IPS-20b (cell line): ENCODE data around the gene CAMSAP2.

Experiments
- H3K27ac ChIP-seq: one replicate; pipeline ENCODE4 v1.5.1; 2013; ENCODE audit warnings: low read length
- H3K27me3 ChIP-seq: 2 replicates; pipeline ENCODE4 v1.6.1; 2013; ENCODE audit warnings: mild to moderate bottlenecking, low read length, inconsistent platforms; ENCODE audit not compliant: insufficient read depth
- H3K36me3 ChIP-seq: 2 replicates; pipeline ENCODE4 v1.6.1; 2013; ENCODE audit warnings: low read depth, mild to moderate bottlenecking, inconsistent platforms, low read length, moderate library complexity; ENCODE audit not compliant: insufficient read depth
- H3K4me1 ChIP-seq: 2 replicates; pipeline ENCODE4 v1.6.1; 2013; ENCODE audit warnings: mild to moderate bottlenecking, control low read depth, inconsistent platforms, low read length, moderate library complexity; ENCODE audit not compliant: insufficient read depth
- H3K4me3 ChIP-seq: 2 replicates; pipeline ENCODE4 v1.5.1; 2013; ENCODE audit warnings: mild to moderate bottlenecking, low read length, inconsistent platforms
- H3K9ac ChIP-seq: 2 replicates; pipeline ENCODE4 v1.6.1; 2013; ENCODE audit warnings: low read depth, mild to moderate bottlenecking, inconsistent platforms, low read length, moderate library complexity
- H3K9me3 ChIP-seq: 2 replicates; pipeline ENCODE4 v1.6.1; 2013; ENCODE audit warnings: mild to moderate bottlenecking, low read depth, low read length, inconsistent platforms; ENCODE audit not compliant: insufficient read depth

CAMSAP2 gene

GRCh38 chr1:200905411-200906052 lies 166.8 kb downstream of the CAMSAP2 start:
- Histone ChIP-seq H3K27me3 (no peaks in the 10 kb centered on the region), H3K4me3 (no peak overlapping the region), H3K27ac (no peak overlapping the region), H3K9ac (no peak overlapping the region), H3K36me3 (peaks cover 88% of the 10 kb centered on the region), H3K4me1 (no peaks in the 10 kb centered on the region), H3K9me3 (no peaks in the 10 kb centered on the region)

GRCh38 chr1:200906491-200906890 lies 167.8 kb downstream of the CAMSAP2 start:
- Histone ChIP-seq H3K27ac (no peak overlapping the region), H3K4me3 (no peak overlapping the region), H3K4me1 (no peaks in the 10 kb centered on the region), H3K36me3 (peaks cover 88% of the 10 kb centered on the region), H3K27me3 (no peaks in the 10 kb centered on the region), H3K9me3 (no peaks in the 10 kb centered on the region), H3K9ac (no peak overlapping the region)

DNA sequence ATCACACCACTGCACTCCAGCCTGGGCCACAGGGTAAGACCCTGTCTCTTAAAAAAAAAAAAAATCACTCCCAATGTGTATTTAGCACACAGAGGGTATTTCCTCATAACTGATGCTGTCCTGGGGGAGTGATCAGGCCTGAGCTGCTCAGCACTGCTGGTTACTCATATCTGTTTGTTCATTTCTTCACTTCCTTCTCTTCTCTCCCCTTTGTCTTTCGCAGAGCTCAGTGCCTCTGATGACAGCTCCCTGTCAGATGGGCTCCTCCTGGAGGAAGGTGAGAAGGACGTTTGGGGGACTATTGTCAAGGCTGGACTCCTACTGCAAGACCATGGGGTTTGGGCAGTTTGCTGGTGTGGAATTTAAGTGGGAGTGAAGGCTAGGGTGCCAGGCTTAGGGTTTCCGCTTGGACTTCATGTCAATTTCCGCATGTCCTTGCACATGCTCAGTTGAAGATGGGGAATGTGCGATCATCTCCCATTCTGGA lies 169.0 kb downstream of the CAMSAP2 start:
- Histone ChIP-seq H3K27me3 (no peaks in the 10 kb centered on the region), H3K9me3 (no peaks in the 10 kb centered on the region), H3K9ac (no peak overlapping the region), H3K36me3 (peaks cover 85% of the 10 kb centered on the region), H3K27ac (no peak overlapping the region), H3K4me1 (no peaks in the 10 kb centered on the region), H3K4me3 (no peak overlapping the region)

DNA sequence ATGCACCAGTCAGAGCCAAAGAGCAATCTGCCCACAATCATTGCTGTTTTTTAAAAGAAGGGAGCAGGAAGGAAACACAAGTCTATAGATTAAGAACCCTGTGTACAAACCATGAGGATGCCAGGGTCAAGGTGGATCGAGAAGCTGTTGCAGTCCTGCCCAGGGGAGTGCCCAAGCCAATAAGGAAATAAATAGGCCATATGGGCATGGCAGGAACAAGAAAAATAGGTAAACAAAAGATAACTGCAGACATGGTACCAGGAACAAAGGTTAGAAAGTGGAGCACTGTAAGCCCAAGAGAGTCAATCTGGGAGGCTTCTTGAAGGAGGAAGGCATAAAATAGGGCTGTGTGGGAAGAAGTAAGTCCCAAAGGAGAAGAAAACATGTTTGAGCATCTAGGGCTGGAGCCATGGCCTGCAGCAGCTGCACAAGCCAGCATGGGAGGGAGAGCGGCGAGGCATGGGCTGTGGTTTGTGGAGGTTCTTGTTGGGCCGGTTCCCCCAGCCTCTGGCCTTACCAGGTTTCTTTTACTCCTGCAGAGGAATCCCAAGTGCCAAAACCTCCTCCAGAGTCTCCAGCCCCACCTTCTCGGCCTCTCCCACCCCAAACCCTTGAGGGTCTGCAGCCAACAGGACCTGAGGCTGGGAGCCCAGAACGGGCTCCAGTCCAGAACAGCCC lies 169.6 kb downstream of the CAMSAP2 start:
- Histone ChIP-seq H3K36me3 (peaks cover 86% of the 10 kb centered on the region), H3K27ac (no peak overlapping the region), H3K4me3 (no peak overlapping the region), H3K27me3 (no peaks in the 10 kb centered on the region), H3K9ac (no peak overlapping the region), H3K4me1 (no peaks in the 10 kb centered on the region), H3K9me3 (no peaks in the 10 kb centered on the region)

- no peaks in the 10 kb centered on the region for H3K4me1 ChIP-seq
- H3K9ac ChIP-seq, result no peak overlapping the region
- H3K27me3 ChIP-seq, result no peaks in the 10 kb centered on the region
- H3K9me3 ChIP-seq, result no peaks in the 10 kb centered on the region
- H3K4me3 ChIP-seq, result no peak overlapping the region
- peaks cover 87% of the 10 kb centered on the region for H3K36me3 ChIP-seq
- H3K27ac ChIP-seq, result no peak overlapping the region
Observed at GRCh38 chr1:200909071-200909470, 170.4 kb downstream of the CAMSAP2 start.

DNA sequence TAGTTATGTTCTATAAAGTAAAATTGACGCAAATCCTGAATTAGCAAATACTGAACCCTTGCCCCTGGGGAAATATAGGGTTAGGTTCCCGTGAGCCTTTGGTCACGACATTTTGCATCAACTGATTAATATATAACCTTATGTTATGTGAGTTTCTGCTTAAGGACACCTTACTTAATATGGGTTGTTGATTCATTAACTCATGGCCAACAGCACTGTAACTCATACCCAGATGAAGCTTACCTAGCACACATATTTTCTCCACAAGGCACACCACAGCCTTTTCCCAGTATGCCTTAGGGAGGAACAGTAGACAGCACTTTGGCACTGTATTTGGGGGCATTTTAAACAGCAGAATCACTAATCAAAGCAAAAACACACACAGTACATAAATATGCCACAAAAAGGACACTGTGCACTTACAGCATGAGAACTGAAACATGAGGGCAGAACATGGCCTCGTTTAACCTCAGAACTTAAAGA lies 171.1 kb downstream of the CAMSAP2 start:
- Histone ChIP-seq H3K4me3 (no peak overlapping the region), H3K27me3 (no peaks in the 10 kb centered on the region), H3K9ac (no peak overlapping the region), H3K36me3 (peaks cover 80% of the 10 kb centered on the region), H3K4me1 (no peaks in the 10 kb centered on the region), H3K27ac (no peak overlapping the region), H3K9me3 (no peaks in the 10 kb centered on the region)
